ENCODE measurements around the gene OLIG1. TPM values are rescaled to one million over a fixed set of nuclear protein-coding genes. Genes with fewer than 3 reads are reported as not detected.

OLIG1 gene, protein sequence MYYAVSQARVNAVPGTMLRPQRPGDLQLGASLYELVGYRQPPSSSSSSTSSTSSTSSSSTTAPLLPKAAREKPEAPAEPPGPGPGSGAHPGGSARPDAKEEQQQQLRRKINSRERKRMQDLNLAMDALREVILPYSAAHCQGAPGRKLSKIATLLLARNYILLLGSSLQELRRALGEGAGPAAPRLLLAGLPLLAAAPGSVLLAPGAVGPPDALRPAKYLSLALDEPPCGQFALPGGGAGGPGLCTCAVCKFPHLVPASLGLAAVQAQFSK
- total RNA-seq, result not detected in 2 replicates

DNA sequence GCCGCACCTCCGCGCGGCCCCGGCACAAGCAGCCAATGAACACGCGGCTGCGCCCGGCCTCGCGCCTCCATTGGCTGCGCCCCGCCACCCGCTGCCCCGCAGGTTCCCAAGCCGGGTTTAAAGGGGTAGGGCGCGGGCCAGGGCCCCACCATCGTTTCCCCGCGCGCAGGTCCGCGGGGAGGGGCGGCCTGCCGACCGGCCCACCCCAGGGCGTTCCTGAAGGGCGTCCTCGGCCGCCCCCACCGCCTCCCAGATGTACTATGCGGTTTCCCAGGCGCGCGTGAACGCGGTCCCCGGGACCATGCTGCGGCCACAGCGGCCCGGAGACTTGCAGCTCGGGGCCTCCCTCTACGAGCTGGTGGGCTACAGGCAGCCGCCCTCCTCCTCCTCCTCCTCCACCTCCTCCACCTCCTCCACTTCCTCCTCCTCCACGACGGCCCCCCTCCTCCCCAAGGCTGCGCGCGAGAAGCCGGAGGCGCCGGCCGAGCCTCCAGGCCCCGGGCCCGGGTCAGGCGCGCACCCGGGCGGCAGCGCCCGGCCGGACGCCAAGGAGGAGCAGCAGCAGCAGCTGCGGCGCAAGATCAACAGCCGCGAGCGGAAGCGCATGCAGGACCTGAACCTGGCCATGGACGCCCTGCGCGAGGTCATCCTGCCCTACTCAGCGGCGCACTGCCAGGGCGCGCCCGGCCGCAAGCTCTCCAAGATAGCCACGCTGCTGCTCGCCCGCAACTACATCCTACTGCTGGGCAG is at the start of gene OLIG1:
Gene OLIG1 (plus strand): TSS at position 148 of the 750 bp plus-strand sequence. CDS start 106 bp downstream, at position 254.

DNA sequence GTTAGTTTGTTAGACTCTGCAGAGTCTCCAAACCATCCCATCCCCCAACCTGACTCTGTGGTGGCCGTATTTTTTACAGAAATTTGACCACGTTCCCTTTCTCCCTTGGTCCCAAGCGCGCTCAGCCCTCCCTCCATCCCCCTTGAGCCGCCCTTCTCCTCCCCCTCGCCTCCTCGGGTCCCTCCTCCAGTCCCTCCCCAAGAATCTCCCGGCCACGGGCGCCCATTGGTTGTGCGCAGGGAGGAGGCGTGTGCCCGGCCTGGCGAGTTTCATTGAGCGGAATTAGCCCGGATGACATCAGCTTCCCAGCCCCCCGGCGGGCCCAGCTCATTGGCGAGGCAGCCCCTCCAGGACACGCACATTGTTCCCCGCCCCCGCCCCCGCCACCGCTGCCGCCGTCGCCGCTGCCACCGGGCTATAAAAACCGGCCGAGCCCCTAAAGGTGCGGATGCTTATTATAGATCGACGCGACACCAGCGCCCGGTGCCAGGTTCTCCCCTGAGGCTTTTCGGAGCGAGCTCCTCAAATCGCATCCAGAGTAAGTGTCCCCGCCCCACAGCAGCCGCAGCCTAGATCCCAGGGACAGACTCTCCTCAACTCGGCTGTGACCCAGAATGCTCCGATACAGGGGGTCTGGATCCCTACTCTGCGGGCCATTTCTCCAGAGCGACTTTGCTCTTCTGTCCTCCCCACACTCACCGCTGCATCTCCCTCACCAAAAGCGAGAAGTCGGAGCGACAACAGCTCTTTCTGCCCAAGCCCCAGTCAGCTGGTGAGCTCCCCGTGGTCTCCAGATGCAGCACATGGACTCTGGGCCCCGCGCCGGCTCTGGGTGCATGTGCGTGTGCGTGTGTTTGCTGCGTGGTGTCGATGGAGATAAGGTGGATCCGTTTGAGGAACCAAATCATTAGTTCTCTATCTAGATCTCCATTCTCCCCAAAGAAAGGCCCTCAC is 44.2 kb upstream of the OLIG1 start, which contains the start of gene OLIG2:
Gene OLIG2 (plus strand): TSS at position 447 of the 954 bp plus-strand sequence. CDS start 928 bp downstream, outside the sequence.

Other genes starting within 250 kb of the OLIG1 start
- gene OLIG2, start 44.2 kb upstream of the OLIG1 start, total RNA-seq, result not detected in 2 replicates
- 3.9 and 8.1 TPM in 2 replicates for gene IFNAR2, start 159.8 kb downstream of the OLIG1 start, total RNA-seq
- 15.2 and 24.6 TPM in 2 replicates for gene IL10RB, start 196.2 kb downstream of the OLIG1 start, total RNA-seq

Data from mesangial cell (primary cell).